ENCODE data around the gene KCNJ11.

The KCNJ11 gene

DNA sequence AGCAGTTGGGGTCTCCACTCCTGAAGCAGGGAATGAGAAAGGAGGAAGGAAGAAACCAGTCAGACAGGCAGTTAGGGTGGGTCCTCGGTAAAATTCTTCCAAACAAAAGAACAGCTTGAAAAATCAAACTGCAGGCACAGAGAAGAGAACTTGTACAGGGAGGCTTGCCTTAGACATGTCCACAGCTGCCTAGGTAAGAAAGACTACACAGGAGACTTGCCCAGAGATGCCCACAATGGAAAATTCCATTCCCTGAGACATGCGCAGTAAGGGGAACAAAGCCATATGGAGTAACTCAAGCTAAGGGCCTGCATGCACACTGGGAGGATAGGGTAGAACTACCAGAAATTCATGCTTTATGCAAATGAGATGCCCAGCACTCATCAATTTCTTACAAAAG, 9.8 kb downstream of the KCNJ11 start:
- DNase-seq: no peak
- intact Hi-C loops (cut with DNase I): no loop called here

GRCh38 chr11:17376493-17376892, 12.0 kb downstream of the KCNJ11 start:
- intact Hi-C loops (cut with DNase I): no loop called here
- no peak for DNase-seq

DNA sequence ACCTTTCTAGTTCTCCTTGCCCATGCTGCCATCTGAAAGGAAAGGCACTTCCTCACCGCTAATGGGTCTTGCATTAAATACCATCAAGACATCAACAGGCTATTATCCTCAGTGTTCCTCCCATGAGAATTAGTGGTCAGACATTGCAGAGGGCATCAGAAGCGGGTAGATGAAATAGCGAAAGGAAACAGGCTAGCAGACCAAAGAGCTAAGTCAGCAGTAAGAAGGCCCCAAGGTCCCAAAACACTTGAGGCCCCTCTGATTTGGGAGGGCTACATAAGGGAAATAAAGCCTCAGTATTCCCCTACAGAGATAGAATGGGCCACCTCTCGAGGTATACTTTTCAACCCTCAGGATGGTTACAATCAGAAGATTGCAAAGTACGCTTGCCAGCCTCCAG, 12.9 kb downstream of the KCNJ11 start:
- DNase-seq: peak in 1 of 42 donors; percentile 1
- intact Hi-C loops (cut with DNase I): no loop called here

DNA sequence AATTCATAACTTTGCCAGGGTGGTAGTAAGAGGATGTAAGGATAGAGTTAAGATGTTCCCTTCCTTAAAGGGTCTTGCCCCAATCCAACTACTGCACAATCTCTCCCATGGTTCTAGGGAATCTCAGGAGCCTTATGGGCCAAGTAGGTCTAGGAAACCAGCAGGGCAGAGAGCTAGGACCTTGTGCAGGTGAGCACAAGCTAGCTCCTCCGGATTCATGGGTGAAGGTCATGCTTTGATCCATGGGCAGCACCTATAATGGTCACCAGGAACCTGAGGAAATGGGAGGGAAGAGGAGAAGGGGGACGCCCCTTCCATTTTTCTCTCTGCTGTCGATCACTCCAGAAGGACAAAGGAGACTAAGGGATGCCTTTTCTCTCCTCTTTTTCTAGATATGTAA, 16.8 kb downstream of the KCNJ11 start:
- DNase-seq: no peak
- intact Hi-C loops (cut with DNase I): no loop called here

GRCh38 chr11:17369684-17370243, 18.7 kb downstream of the KCNJ11 start:
- intact Hi-C loops (cut with DNase I): no loop called here
- DNase-seq: no peak

DNA sequence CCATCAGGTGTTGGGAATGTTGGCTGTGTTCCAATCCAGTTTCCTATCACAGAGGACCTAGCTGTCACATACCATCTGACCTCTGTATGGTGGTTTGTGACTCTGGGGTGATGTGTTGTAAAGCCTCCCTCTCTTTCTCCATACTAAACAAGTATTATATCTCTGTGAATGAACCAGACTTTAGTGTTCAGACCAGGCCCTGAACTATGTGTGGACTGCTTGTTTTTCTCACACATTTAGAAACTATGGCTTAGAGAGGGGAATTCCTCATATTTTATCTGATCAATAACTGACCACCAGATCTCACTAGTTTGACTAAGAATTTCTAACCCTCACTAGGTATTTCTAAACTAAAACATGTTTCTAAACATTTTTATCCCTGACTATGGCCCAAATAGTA, 19.4 kb downstream of the KCNJ11 start:
- no peak for DNase-seq
- intact Hi-C loops (cut with DNase I): no loop called here

DNA sequence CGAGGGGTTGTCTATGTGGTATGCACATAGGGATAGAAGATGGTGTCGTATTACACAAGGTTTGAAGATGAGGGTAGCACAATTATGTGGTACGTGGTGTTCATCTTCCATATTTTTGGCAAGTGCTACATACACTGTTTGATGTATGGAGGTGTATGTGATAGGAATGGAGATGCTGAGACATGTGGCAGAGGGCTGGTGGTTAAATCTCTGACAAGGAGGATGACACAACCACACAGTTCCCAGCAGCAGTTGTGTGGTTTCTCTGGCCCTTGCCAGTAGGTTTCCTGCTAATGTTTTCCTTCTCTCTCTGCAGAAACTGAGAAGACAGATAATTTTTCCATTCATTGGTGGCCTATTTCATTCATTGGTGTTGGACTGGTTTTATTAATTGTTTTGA, 19.9 kb downstream of the KCNJ11 start:
- no peak for DNase-seq
- intact Hi-C loops (cut with DNase I): no loop called here

- DNase-seq: no peak
- intact Hi-C loops (cut with DNase I): no loop called here
Measured at GRCh38 chr11:17366495-17366894, 22.0 kb downstream of the KCNJ11 start.

GRCh38 chr11:17354601-17354991, 33.9 kb downstream of the KCNJ11 start:
- DNase-seq: peak in 40 of 42 donors; percentile 3 to 90 (median 66)
- intact Hi-C loops (cut with DNase I): no loop called here

DNA sequence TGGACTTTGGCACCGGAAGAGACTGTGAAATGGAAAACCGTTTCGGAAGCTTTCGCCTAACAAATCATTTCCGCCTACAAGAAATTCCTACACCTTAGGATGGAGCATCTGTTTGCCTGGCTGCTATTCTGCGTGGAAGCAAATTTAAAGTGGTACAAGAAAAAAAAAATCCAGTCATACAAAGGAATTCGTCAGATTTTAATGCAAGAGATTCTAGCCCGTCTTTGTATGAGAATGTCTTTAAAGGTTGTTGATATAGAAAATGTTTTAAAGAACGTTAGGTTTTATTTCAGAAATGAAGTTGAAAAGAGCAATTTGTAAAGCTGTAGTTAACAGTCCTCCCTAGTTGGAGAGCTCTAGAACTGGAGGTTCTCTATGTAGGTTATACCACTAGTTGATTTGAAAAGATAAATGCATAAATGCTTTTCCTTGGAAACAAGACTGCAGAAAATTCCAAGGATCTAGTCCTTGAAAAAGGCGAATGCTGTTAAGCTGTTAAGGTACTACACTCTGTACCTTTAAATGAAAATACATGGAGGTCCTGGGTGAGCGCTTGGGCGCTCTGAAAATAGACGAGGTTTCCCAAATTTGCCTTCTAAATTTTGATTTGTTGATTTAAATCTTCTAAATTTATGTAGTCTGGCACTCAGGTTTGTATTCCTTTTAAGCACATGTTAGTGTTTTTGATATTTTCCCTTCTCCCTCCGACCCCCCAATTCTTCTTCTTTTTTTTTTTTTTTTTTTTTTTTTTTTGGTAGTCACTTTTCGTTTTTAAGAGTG, 34.4 kb downstream of the KCNJ11 start:
- intact Hi-C loops (cut with DNase I): no loop called here

GRCh38 chr11:17352950-17353820, 35.3 kb downstream of the KCNJ11 start:
- DNase-seq: peak; percentile 38 to 90 (median 72)
- intact Hi-C loops (cut with DNase I): no loop called here

More for the DNA sequence above, 34.4 kb downstream of the KCNJ11 start:
- no peak for DNase-seq

- intact Hi-C loops (cut with DNase I): no loop called here
- peak; percentile 29 to 87 (median 63) for DNase-seq
Measured at GRCh38 chr11:17351510-17352176, 36.8 kb downstream of the KCNJ11 start, which contains the start of gene NCR3LG1. Gene NCR3LG1 (plus strand): TSS chr11:17351800. CDS start chr11:17351970, 170 bp downstream.

DNA sequence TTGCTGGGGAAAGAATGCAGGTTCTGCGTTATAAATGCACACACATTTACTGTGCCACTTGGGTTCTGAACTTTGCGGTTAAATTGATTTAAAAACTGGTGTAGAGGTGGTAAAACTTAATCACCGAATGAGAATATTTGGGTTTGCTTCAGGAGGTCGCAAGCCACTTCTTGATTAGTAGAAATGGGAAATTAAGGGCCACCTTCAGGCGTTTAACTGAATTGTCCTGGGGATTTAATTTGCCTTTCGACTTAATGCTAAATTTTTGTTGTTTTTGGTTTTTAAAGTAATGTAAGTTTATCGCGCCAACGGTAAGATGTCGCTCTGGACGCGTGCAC, 37.3 kb downstream of the KCNJ11 start:
- no peak for DNase-seq
- intact Hi-C loops (cut with DNase I): no loop called here

GRCh38 chr11:17350455-17351171, 37.8 kb downstream of the KCNJ11 start:
- intact Hi-C loops (cut with DNase I): no loop called here
- DNase-seq: no peak

DNA sequence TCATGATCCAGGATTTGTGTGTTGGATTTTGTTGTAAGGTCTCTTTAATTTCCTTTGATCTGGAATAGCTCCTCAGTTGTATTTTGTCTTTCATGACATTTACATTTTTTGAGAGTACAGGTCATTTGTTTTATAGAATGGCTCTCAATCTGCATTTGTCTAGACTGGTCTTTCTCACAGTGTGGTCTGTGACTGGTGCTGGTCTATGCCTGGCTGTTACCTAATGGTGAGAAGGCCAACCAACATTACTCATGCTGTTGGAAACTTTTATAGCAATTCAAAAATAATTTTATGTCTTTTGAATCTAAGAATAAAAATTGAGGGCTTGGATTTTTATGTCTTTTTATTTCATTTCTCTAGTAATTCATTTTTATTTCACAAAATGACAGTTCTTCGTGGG, 40.8 kb downstream of the KCNJ11 start:
- DNase-seq: no peak
- intact Hi-C loops (cut with DNase I): no loop called here

DNA sequence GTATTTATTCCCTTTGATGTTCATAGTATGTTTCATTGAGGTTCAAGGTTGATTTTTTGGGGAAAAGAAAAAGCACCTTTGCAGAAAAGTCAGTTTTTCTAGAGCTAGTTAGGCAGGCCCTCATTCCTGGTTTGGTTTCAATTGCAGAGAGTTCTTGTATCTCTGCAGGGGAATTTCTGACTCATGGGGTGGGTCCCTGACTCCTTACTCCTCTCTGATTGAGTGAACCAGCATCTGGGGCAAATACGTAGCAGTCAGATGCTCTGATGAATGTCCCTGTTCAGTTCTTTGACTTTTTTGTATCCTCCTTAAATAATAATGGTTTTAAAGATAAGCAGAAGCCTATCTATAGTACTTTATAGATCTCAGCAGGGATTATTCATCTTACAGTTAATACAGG, 44.6 kb downstream of the KCNJ11 start:
- DNase-seq: no peak
- intact Hi-C loops (cut with DNase I): no loop called here

GRCh38 chr11:17343257-17343656, 45.2 kb downstream of the KCNJ11 start:
- intact Hi-C loops (cut with DNase I): no loop called here

More at GRCh38 chr11:17343257-17343656, 45.2 kb downstream of the KCNJ11 start:
- no peak for DNase-seq

Measured in head of caudate nucleus (tissue), 42 donors.